Coronary artery (tissue), 2 donors: Measurements from ENCODE around the gene ATOX1.
A peak's percentile ranks its signal among the peaks of the same experiment; 100 is the strongest.
"Not testable (repeated sequence)": the region's sequence is repeated elsewhere in the genome, so short reads cannot be mapped to it uniquely, and the experiment has no call there.

Experiments
- DNase-seq: peaks from one replicate; pipeline ENCODE4 v3.0.0-alpha.2; 2017; ENCODE audit warnings: low spot score
- H3K27ac ChIP-seq, 2 donors: fragments of 200-600 bp; sonication (generic); one replicate each; pipeline ENCODE4 v1.5.1; 2016 to 2019
- H3K4me3 ChIP-seq: fragments of 200-600 bp; sonication (generic); 2 replicates; pipeline ENCODE4 v1.5.1; 2016; ENCODE audit warnings: mild to moderate bottlenecking, moderate library complexity
- CTCF ChIP-seq: fragments of 200-600 bp; sonication (generic); IDR thresholded peaks from one replicate; pipeline ENCODE4 v1.5.1; 2019; ENCODE audit warnings: antibody characterized with exemption

The ATOX1 gene

GRCh38 chr5:151734064-151734408 lies 24.4 kb downstream of the ATOX1 start:
- TF ChIP-seq CTCF: no peak

GRCh38 chr5:151733358-151734063 lies 24.9 kb downstream of the ATOX1 start:
- no peak for DNase-seq
- no peak overlapping the region for H3K4me3 ChIP-seq
- no peak for TF ChIP-seq CTCF
- no peak overlapping the region for H3K27ac ChIP-seq

More at GRCh38 chr5:151734064-151734408, 24.4 kb downstream of the ATOX1 start:
- H3K4me3 ChIP-seq: no peak overlapping the region
- DNase-seq: no peak
- no peak overlapping the region for H3K27ac ChIP-seq

- Histone ChIP-seq H3K4me3 (no peak overlapping the region), H3K27ac (no peak overlapping the region)
- no peak for TF ChIP-seq CTCF
- no peak for DNase-seq
These were observed 28.1 kb downstream of the ATOX1 start for GRCh38 chr5:151730381-151730780.

GRCh38 chr5:151729597-151729996 lies 28.8 kb downstream of the ATOX1 start:
- H3K27ac ChIP-seq, DNase-seq, H3K4me3 ChIP-seq: not testable (repeated sequence)

- no peak for TF ChIP-seq CTCF
- no peak overlapping the region for H3K4me3 ChIP-seq
- H3K27ac ChIP-seq: peak overlapping the region; percentile 8 to 35
- no peak for DNase-seq
These were observed 34.1 kb downstream of the ATOX1 start for GRCh38 chr5:151724360-151724759.

- TF ChIP-seq CTCF: no peak
- Histone ChIP-seq H3K27ac (no peak overlapping the region), H3K4me3 (no peak overlapping the region)
- no peak for DNase-seq
These were observed 35.9 kb downstream of the ATOX1 start for GRCh38 chr5:151722546-151722945.

DNA sequence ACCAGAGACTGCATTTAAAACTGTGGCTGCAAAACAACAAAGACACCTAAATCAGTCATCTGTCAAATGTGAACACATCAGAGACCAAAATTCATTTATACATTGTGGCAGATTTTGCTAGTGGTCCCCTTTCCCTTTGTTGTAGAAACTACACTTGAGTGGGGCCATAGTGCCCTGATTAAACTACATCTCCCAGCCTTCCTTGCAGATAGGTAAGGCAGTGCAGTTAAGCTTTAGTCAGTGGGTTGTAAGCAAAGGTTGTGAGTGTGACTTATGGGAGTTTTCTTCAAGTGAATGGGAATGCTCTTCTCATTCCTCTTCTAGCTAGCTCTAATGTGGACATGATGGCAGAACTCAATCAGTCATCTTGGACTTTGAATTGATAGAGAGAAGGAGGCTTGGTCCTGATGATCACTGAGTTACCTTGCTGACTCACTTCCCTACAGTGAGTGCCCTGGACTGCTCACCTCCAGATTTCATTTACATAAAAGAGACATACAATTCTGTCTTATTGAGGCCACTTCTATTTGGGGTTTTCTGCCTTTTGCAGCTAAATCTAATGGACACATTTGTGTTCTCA lies 36.5 kb downstream of the ATOX1 start:
- H3K27ac ChIP-seq: peak overlapping the region in 1 of 2 donors; percentile 36
- DNase-seq: no peak
- TF ChIP-seq CTCF: no peak
- H3K4me3 ChIP-seq: no peak overlapping the region
